GM19455 (cell line): ENCODE measurements around the gene BLACAT1.
"Not testable (repeated sequence)": the region's sequence is repeated elsewhere in the genome, so short reads cannot be mapped to it uniquely, and the experiment has no call there.

ENCODE experiments used
- ATAC-seq: cut with Tn5 transposase; IDR thresholded peaks from one replicate; pipeline ENCODE4 v1.9.1; 2021; ENCODE audit not compliant: unreplicated experiment

Gene BLACAT1

DNA sequence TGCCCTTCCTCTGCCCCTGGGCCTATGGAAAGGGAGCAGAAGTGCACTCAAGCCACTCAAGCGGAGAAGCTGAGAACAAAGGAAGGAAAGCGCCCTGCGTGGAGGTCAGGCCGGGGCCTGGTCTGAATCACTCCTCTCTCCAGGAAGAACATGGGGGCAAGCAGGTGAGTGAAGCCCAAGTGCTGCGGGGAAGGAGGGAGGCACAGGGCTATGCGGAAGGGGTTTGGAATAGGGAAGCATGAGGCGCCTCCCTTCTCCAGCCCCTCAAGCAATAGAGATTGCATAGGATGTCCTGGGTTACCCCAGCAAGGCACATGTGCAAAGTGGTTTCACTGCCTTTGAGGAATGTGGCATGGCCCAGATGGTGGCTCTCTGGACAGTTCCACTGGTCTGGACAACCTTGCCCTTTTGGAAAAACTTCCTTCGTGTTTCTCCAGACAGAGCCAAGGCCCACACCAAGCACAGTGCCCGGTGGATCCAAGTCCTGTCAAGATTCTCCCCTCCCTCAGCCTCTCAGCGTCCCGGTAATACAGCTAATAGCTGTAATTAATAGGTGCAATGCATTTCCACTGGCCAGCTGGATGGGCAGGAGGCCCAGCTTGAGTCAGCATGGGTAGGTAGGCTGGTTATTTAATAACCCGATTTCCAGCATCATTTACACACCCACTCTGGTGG lies 13.7 kb downstream of the BLACAT1 start:
- ATAC-seq, result no peak

DNA sequence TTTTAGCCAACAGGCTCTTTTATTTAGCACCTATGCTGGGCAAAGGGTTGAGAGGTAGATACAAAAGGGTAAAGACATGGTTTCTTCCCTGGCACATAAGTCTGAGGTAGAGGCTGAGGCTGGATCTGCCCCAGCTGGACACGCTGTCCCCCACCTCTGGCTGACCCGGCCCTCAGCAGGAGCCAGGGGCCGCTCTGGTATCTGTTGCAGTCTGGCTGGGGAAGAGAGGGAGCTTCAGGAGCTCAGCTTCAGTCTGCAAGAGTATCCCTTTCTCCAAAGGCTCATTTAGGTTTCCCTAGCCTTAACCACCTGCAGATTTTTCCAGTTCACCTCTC lies 14.2 kb downstream of the BLACAT1 start:
- ATAC-seq, result no peak

DNA sequence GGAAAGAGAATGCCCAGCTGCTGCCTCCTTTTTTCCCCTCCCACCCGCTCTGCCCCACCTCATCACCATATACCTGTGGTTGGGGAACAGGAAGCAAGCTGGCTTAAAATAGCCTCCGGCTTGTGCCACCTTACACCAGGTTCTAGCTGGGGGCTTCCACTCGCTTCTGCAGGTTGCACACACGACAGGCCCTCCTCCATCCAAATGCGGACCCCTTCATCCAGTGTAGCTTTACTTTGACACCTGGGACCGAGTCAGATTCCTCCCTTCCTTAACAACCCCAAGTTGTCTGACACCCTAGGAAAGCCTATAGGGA lies 14.6 kb downstream of the BLACAT1 start:
- ATAC-seq, result no peak

DNA sequence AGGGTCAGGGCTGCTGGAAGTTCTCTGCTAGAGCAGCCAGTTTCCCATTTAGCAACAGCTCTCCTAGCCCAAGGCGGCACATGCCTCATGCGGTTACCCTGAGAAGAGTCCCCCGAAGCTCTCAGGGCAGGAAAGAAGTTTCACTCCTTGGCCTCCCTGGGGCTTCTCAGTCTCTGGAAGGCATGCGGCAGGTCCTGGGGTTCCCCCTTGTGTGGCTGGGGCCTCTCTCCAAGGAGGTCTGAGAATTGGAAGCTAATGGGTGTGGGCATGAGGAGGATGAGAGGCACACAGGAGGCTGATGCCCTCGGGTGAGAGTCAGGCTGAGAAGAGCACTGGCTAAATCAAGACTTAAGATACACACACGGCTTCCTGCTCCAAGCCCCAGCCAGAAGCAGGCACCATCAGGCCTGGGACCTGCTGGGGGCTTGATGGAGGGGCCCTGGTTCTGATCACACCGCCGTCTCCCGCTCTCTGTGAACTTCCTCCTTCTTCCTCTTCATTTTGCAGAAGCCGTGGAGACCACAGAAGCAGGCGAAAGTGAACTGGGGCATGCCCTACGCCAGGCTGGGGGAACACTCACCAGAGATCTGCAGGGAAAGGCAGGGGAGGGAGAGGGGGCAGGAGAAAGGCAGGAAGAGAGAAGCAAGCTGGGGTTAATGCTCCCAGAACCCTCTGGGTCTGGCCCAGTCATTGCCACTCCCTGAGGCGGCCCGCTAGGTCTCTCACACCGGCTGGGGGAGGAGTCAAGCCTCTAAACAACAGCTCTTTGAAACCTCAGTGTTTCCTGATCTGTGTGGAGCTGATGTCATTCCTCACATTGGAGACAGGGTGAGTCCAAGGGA lies 15.1 kb downstream of the BLACAT1 start:
- ATAC-seq, result peak; percentile 58

DNA sequence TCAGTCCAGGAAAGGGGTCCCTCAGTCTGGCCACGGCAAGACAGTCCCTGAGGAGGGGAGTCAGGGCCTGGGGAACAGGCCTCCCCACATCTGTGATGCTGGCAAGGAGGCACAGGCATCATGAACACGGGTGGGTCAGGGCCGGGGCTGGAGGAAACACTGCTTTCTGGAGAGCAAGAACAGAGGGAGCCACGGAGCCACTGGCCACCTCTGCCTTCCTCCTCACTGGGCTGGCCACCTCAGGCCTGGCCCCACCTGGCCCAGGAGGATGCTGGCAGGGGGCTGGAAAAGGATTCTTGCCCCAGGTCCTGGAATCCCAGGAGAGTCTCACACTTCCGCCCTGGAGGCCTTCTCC lies 15.7 kb downstream of the BLACAT1 start:
- no peak for ATAC-seq

DNA sequence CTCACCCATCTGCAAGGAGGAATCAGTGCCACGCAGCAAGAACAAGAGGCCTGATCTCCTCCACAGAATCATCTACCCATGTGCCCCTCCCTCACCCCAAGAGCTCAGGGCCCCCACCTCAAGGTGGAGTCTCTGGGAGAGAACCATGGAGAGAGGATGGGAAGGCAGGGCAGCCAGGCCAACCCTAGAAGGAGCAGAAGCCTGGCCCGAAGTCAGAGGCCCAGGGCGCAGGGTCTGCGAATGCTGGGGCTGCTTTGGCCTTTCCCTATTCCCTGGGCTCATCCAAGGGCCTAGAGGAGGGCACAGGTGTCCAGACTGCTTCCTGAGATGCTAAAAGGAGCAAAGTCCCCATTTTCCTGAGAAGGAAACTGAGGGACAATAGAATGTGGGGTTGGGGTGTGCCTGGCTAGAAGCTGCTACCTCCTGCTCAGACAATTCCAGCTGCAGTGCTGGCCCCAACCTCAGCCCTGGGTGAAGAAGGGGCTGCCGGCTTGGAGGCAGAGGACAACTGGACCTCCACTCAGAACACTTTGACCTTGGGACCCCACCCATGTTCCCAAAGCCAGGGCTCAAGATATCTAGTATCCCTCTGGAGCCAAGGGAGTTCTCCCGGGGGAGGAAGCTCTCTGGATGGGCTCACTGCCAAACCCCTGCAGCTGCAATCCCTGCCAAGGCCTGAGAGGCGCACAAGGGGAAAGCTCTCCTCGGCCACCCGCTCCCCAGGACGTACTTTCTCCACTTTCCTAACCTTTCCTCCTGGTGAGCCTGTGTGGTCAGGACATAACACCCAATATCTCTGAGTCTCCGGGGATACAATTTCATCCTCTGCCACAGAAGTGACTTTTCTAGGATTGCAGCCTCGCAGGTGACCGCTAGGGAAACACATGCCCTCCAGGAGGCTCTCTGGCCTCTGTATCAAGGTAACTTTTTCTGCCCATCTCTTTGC lies 17.4 kb downstream of the BLACAT1 start:
- ATAC-seq, result no peak

DNA sequence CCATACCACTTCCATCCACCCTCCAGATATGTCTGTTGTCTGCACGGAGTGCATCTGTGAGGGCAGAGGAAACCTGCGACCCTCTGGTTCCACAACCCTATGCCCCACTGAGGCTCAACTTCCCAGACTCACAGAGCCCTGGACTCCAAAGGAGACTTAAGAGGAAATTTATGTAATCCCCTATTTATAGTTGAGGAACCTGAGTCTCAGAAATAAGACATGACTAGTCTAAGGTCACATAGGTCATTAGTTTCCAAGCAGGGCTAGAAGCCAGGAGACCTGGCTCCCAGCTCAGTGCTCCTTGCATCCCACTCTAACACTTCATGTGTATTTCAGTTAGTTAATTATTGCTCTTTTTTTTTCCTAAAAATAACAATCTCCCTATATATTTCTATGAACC lies 18.3 kb downstream of the BLACAT1 start:
- ATAC-seq, result no peak

DNA sequence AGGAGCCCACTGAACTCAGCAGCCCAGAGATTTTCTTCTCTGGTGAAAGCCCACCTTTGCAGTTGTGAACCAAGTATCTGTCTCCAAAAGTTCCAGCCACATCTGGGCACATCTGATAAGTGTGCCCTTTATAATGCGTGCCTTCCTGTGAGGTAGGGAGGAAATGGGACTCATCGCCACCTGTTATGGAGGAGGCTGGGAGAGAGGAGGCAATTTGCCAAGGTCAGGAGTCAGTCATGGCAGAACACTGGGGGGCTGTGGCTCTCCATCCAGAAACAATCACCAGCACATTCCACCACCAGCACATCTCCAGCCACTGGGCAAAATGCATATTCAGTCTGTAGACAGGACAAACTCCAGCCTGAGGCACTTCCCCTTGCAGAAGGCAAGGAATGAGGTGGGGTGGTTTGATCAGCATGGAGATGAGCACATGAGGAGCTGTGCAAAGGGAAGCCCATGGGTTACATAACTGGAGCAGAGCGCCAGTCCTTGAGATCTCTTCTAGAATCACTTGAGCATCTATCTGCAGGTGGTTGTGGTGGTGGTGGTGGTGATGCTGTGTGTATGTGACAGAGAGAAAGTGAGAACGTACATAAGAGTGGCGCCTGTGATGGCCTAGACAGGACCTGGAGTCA lies 19.0 kb downstream of the BLACAT1 start:
- ATAC-seq, result no peak

DNA sequence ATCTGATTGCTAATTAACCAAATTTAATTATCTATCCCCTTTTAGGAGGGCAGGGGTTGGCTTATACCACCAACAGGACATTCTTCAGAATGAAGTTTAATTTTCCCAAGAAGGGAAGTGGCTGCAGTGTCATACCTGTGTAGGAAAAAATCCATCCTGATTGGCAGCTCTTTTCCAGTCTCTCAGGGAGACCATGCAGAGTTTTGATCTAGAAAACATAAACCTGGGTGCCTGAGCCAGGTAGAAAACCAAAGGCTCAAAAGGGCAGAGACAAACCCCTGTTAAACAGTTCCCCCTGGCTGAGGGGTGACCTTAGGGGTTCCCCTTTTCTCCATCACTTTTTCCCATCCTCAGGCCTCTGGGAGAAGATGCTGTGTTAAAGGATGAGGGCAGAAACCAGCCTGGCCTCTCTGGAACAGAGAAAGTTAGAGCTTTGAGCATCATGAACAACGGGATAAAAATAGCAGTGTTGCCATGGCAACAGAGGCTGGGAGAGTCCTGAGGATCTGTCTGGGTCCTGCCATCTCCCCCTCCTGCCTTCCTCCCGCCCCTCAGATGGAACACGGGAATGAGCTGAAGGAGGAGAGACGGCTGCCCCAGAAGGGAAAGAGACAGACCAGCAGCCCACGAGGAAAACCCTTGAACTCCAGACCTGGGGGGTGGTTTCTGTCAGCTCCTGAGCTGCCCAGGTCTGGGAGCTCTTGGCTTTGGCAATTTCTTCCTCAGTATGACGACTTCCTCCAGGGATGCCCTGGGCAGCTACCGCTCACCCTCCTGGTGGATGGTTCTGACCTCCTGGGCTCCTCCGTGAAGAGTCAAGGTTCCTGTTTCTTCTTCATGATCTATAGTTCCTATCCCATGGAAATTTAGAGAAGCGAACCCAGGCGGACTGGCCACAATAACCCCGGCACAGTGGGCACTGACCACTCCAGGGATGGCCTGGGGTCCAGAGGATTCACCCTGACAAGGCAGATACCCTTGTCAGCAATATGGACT lies 20.0 kb downstream of the BLACAT1 start:
- ATAC-seq, result no peak

DNA sequence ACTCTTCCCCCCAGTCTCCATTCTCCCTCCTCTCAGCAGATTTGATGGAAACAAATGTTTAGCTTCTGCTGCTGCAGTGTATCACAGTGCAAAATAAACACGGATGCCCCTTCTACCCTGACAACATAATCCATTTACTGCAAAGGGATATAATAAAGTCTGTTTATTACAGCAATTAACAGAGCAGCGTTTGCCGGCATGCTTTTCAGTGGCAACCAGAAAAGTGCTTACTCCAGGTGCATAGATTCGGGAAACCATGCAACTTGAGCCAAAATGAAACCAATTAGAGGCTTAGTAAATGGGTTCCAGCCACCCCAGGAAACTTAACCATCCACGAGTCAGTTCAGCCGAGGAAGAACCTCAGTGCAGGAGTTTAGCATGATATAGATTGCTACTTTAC lies 21.1 kb downstream of the BLACAT1 start:
- ATAC-seq, result no peak

DNA sequence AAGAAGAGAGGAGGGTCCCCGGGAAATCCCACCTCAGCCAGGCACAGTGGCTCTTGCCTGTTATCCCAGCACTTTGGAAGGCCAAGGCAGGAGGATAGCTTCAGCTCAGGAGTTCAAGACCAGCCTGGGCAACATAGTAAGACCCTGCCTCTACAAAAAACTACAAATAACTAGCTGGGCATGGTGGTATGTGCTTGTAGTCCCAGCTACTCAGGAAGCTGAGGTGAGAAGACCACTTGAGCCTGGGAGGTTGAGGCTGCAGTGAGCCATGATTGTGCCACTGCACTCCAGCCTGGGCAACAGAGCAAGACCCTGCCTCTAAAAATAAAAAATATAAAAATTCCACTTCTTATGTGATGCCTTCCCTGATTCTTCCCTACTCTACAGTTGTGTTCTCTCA lies 23.2 kb downstream of the BLACAT1 start:
- not testable (repeated sequence) for ATAC-seq

DNA sequence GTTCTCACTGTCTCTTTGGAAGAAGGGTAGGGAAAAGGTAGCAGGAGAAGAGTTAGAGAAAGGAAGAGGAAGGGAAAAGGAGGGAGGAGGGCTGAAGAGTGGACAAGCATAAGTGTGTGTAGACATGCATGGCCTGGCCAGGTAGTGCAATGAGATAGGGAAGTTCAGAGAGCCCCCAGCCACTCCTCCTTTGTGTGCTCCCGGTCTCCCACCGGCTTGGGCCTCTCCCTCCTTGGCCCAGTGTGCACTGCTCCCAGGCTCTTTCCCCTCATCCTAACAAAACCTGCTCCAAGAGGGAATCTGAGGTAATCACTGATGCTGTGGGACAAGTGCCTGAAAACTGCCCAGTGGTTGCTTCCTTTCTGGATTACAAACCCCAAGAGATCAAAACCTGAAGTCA lies 23.7 kb downstream of the BLACAT1 start:
- no peak for ATAC-seq

DNA sequence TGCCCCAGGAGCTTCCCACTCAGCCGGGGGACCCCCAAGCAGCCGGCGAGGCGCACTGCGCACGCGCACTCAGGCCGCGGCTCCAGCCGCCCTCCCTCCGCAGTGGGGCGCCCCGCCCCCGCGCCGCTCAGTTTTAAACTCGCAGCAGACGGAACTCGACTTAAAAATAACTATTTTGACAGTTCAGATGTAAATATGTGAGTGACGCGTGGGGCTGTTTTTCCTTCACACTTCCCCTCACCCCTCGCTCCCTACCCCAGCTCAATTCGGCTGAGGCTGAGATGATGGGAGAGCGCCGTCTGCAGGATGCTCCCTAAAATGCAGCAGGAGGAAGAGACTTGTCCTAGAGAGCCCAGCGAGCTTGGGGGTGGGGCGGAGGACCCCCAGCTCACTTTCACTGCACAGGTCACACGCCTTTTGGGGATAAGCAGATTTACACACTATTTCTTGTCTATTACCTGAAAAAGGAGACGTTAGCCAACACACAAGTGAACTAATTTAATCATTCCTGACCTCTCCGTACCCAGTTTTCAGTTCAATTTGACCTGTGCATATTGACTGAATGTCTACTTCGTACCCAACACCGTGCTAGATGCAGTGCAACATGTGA lies 25.0 kb downstream of the BLACAT1 start:
- no peak for ATAC-seq

DNA sequence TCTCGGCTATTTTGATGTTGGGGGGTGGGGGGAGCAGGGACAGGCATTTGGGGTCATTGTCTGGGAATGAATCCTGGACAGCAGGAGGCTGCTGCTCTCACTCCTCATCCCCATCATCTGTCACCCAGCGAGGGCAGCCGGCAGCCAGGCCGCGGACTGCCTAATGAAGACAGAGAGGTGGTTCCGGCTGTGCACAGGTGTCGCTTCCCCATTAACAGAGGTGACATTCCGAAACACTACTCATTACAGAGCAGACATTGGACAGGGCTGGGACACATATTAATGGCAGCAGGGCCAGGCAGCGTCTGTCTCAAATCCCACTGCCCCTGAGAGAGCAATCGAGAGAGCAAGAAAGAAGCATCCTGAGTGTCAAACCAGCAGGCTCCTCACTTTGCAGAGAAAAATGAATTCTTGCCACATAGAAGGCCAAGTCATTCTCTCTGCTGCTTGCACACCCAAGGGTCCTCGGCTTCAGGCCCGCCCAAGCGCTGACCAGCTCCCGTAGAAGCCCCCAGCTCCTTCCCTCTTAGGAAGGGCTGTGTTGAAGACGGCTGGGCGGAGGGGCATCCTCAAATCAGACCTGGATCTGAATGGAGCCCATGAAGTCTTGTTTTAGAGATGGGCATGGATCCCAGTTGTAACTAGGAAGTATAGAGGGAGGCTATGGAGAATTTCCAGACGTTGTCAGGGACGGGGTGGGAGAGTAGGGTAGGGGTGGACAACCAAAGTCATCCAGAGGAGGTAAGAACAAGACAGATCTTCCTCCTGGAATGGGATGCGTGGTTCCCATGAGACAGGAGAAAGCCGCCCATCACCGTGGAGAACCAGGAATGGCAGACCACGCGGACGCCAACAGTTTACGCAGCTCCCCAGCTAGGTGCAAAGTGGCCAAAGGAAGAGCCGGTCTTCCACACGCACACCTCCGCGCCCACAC lies 25.8 kb downstream of the BLACAT1 start:
- no peak for ATAC-seq

DNA sequence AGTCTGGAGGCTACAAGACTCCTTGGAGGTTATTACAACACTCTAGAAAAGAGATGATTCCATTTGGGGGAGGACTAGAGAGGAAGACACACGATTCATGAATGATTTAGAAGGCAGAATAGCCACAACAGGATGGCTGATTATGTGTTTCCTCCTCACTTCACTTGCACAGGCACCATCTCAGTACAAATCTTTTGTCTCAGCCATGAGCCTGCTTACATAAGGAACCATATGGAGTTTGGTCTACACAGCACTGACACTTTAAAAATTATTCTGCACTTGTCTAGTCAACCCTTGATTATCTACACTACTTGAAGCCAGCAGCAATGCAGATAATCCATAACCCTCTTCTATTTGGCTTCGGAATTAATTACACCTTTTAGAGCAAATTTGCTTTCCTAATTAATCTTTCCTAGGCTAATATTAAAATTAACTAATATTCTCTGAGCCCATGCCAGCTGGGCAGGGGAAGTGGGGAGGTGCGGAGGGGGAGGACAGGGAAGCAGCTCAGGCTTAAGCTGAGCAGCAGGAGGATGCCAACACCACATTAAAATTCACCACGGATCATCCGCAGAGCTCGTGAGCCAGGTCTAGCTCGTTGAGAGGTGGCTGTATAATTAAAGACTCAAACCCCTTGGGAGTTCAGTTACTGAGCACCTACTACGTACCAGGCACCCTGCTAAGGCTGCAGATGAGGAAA lies 30.8 kb downstream of the BLACAT1 start:
- ATAC-seq, result no peak

DNA sequence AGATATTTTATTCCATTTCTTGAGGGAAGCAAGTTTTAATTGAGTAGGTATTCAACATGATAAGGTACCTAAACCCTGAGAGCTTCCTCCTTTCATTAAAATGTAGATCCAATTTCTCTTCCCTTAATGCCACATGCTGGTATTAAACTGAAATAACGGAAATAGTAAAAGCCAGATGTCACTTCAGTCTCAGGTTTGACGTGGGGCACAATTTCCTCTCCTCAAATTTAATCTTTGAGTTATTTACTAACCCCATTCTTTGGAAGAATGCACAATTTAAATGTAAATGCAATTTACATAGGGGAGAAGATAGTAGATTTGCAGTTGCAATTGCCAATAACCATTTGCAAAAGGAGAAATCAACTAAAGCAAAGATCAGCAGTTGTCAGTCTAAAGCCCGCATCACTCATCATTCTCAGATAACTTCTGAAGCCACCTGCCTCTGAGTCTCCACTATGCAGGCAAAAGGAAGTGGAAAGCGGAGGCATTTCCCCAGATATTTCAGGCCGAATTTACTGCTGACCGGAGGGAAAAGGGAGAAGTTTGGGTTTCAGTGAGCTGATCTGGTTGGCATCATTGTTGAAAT lies 31.9 kb downstream of the BLACAT1 start:
- ATAC-seq, result no peak

DNA sequence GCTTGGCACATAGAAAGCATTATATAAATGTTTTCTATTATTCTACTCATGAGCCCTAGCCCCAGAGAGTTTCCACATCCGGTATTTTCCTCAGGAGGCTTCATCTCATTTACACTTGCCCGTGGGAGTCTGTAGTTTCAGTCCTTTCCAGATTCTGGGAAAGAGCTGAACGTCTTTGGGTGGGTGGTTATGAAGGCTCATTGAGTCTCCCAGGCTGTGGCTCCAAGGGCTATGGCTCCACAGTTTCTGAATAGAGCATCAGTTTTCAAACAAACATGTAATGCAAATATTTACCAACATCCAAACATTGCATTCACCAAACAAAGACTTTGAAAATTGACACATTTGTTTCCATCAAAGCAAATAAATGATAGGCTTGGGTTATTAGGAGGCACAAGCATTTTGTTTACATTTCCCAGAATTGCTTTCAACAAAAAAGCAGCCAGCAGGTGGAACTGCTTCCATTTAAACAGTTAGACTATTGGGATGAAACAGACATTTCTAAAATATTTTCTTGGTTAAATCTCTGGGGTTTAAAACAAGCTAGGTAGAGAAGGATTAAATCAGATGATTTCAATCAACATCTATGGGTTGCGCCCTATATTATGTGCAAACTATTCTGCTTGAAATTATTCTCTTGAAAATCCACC lies 32.7 kb downstream of the BLACAT1 start:
- ATAC-seq, result no peak
